HG03045 (cell line): ENCODE measurements around the gene R3HDML.
A peak's percentile ranks its signal among the peaks of the same experiment; 100 is the strongest.
"Not testable (repeated sequence)": the region's sequence is repeated elsewhere in the genome, so short reads cannot be mapped to it uniquely, and the experiment has no call there.

Experiments
- ATAC-seq: cut with Tn5 transposase; IDR thresholded peaks from one replicate; pipeline ENCODE4 v1.9.1; 2021; ENCODE audit warnings: mild to moderate bottlenecking, moderate library complexity; ENCODE audit not compliant: unreplicated experiment

R3HDML gene, protein sequence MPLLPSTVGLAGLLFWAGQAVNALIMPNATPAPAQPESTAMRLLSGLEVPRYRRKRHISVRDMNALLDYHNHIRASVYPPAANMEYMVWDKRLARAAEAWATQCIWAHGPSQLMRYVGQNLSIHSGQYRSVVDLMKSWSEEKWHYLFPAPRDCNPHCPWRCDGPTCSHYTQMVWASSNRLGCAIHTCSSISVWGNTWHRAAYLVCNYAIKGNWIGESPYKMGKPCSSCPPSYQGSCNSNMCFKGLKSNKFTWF

DNA sequence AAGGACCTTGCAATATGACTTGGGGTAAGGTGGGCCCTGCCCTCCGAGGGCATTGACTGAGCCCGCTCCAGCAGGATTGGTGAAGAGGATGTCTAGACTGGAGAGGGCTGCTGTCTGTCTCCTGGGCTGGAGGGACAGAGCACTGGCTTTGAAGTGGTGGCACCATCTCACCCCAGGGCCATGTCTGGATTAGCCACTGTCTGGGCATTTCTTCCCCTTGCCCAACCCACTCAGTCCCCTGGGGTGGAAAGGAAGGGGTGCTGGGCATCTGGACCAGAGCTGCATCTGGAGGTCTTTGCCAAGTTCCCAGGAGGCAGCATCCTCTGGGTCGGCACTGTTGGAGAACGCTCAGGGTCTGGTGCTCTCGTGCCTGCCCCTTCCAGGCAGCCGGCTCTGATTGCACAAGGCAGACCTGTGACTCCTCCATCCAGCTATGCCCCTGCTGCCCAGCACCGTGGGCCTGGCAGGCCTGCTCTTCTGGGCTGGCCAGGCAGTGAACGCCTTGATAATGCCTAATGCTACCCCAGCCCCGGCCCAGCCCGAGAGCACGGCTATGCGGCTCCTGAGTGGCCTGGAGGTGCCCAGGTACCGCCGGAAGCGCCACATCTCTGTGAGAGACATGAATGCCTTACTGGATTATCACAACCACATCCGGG, at the start of gene R3HDML:
Gene R3HDML, plus strand, starts transcription at position 319 of the 656 bp plus-strand sequence. Its CDS starts 115 bp downstream, at position 434.
- no peak for ATAC-seq

DNA sequence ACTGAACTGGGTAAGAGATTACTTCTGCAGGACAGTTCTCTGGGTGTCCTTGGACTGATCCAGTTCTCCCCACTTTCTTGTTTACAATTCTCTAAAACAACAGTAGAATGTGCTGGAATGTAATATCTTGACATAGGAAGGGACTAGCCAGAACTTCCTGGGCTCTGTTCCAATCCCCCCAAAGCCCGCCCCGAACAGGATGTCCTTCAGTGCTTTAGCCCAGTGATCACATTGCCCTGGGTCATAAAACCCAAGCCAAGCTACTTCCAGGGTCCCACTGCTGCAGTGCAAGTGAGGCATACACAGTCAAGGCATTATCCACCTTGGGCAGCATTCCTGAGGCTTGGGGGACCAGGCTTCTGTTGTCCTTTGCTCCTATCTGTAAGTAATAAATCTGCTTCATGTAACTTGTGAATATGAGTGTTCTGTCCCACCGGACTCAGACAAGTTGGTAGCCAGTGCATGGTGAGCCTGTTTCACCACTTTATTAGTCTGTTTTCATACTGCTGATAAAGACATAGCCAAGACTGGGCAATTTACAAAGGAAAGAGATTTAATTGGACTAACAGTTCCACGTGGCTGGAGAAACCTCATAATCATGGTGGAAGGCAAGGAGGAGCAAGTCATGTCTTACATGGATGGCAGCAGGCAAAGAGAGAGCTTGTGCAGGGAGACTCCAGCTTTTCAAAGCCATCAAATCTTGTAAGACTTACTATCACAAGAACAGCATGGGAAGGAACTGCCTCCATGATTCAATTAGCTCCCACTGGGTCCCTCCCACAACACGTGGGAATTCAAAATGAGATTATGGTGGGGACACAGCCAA, 49.4 kb upstream of the R3HDML start:
- ATAC-seq: no peak

DNA sequence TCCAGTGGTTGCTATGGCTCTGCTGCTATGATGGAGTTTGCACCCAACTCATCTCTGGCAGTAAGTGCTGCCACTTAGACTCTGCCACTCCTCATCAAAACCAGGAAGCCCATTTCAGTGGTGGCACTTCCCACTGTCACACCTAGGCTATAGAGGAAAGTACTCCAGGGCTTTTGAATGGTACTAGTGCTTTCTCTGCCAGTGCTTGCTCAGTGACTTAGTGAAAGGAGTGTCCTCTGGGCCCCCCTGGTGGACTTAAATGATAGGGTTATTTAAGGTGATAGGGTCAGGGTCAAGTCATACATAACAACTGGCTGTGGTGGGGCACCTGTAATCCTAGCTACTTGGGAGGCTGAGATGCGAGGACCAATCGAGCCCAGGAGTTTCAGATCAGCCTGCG, 48.6 kb upstream of the R3HDML start:
- ATAC-seq: no peak

DNA sequence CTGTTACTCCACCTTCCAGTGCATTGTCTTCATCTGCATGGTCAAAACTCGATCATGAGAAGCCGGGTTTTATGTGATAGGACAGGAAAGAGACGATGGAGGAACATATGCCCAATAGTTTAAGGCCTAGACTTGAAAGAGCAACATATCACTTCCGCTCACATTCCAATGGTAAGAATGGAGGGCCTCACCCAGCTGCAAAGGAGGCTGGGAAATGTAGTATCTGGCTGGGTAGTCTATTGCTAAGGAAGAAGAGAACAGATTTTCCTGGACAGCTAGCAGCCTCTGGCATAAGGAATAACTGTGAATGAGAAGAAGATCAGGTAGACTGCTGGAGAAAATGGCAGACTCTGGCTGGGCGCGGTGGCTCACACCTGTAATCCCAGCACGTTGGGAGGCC, 45.1 kb upstream of the R3HDML start:
- ATAC-seq: no peak

DNA sequence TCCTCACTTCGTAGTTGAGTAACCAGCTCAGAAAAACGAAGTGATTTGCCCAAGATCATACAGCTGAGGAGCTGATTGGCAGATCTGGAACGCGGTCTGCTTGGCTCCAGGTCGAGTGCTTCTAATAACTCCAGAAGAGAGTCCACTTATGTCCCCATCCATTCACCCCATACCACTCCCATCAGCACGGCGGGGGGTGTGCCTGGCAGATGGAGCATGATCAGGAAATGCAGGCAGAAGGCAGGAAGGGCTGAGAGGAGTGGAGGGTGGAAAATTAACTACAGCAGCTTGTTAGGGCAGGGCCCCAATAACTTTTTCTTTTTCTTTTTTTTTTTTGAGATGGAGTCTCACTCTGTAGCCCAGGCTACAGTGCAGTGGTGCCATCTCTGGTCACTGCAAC, 40.8 kb upstream of the R3HDML start:
- ATAC-seq: no peak

DNA sequence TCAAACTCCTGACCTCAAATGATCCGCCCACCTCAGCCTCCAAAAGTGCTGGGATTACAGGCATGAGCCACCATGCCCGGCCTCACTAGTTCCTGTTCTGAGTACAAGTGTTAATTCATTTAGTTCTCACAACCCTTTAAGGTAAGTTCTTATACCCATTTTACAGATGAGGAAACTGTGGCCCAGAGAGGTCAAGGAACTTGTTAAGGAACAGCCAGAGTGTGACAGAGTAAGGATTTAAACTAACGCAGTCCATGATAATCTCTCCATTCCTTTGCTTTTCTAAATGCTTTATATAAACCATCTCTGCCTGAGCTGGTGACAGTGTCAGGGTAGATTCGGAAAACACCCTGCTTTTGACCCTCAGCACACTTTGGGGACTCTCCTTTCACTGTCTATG, 39.1 kb upstream of the R3HDML start:
- ATAC-seq: no peak

DNA sequence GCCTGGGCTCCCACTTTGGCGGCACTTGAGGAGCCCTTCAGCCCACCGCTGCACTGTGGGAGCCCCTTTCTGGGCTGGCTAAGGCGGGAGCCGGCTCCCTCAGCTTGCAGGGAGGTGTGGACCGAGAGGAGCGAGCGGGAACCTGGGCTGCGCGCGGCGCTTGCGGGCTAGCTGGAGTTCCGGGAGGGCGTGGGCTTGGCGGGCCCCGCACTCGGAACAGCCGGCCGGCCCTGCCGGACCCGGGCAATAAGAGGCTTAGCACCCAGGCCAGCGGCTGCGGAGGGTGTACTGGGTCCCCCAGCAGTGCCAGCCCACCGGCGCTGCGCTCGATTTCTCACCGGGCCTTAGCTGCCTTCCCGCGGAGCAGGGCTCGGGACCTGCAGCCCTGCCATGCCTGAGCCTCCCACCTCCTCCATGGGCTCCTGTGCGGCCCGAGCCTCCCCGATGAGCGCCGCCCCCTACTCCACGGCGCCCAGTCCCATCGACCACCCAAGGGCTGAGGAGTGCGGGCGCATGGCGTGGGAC, 37.8 kb upstream of the R3HDML start:
- not testable (repeated sequence) for ATAC-seq

DNA sequence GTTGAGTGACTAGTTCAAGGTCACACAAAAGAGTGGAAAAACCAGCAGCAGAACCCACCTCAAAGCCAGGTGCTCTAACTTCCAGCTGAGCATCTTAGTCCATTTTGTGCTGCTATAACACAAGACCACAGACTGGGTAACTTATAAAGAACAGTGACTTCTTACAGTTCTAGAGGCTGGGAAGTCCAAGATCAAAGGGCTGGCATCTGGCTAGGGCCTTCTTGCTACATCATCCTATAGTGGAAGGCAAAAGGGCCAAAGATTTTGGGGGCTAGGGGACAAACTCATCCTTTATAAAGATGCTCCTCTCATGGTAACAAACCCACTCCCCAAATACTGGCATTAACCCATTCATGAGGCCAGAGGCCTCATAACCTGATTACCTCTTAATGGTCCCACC, 35.6 kb upstream of the R3HDML start:
- no peak for ATAC-seq

DNA sequence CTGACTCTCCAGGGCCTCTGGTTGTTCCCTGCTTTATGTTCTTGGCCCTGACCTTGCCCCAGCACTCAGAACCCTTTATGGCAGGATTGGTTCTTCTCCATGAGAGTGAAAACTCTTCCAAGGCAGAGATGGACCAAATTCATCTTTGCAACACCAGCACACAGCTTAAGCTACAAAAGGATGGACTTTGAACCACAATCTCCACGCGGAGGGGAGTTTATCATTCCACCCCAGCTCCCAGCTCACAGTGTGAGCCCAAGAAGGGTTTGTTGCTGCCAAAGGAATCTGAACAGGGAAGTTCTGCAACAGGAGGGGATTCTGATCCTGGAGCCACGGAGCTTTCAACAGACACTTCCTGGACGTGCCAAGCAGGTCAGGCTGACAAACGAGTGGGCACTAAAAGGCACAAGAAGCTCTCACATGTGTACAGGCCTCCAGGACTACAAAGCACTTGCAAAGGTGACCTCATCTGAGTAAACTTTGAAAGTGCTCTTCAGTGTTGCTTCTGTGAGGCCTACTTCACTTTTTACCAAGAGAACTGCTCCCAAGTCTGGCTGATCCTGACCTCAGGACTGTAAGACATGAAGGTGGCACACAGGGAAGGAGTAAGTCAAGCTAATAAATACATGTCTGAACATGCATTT, 34.7 kb upstream of the R3HDML start:
- ATAC-seq: no peak

DNA sequence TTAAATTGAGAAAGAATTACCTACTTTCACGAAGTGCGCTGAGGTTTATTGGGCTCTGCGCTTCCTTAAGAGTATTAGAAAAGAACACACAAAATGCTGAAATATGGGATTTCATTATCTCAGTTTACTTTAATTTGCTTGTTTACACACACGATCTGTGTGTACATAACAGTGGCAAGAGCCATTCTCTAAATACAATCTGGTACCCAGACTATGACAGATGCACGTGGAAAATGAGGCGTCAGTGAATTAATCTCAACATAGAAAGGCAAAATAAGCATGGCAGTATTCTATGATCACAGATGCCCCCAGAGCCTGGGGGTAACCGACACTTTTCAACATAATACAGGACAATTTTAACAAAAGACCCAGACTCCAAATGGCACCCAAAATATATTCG, 34.1 kb upstream of the R3HDML start:
- ATAC-seq: no peak

DNA sequence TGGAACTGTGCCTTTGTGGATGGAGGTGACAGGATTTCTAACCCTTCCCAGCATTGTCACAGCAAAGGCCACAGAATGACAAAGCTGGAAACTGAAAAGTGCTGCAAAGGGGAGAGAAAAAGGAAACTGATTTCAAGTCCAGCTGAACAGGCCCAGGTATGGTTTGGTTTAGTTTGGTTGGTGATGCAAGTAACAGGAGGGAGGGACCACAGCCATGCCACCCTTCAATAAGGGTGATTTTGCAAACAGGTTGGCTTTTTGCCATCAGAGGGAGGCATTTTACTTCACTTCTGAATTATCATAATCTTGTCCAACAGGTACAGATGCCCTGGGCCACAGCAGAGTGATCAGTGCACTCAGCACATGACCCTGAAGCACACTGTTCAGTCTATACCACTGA, 32.5 kb upstream of the R3HDML start:
- no peak for ATAC-seq

DNA sequence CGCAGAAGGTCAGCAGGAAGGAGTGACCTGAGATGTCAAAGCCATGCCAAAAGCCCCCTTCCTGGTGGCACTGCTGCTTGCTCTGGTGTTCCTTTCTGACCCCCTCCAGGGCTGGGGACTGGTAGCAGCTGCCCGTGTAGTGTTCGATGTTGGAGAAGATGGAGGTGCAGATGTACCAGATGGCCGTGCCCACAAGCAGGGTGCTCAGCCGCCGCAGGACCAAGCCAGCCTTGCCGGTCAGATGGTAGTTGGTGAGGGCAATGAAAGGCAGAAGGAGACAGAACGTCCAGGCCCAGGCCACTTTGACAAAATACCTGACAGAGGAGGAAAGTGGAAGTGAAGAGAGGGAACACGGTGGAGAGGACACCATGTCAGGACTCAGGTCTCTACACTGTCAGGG, 29.9 kb upstream of the R3HDML start:
- no peak for ATAC-seq

DNA sequence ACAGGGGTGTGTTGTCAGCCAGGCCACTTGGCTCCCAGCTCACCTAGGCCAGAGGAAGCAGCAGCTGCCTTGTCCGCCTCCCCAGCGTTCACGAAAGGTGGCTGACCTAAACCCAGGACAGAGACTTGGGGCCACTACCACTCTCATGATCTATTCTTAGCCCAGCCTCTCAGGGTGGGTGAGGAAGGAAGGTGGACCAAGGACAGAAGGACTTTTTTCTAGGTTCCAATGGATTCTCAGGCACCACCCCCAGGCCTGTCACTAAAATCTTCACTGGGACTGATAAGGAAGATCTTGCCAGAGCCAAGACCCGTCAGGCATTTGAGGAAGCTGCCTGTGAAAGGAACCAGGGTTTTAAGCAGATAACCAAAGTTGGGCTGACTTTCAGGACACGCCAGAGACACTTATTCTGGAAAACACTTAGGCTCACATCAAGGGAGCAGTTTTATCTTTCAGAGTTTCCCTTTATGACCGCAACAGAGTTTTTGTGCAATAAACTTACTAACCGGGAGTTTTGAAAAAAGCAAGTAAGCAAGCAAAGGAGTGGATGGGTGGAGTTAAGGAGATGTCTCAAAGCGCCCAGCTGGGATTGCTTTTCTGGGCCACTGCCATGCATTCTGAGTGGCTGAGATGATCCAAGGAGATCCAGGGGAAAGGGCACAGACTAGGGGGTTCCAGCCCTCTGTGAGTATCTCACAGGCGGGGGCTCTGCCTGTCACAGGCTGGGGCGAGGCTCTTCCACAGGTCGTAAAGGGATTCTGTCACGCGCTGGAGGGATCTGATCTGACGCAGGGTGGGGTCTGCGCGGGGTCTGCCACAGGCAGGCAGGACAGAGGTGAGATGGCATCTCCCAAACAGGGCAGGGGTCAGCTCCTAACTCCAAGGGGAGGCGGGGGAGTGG, 26.8 kb upstream of the R3HDML start:
- ATAC-seq: peak; percentile 4

DNA sequence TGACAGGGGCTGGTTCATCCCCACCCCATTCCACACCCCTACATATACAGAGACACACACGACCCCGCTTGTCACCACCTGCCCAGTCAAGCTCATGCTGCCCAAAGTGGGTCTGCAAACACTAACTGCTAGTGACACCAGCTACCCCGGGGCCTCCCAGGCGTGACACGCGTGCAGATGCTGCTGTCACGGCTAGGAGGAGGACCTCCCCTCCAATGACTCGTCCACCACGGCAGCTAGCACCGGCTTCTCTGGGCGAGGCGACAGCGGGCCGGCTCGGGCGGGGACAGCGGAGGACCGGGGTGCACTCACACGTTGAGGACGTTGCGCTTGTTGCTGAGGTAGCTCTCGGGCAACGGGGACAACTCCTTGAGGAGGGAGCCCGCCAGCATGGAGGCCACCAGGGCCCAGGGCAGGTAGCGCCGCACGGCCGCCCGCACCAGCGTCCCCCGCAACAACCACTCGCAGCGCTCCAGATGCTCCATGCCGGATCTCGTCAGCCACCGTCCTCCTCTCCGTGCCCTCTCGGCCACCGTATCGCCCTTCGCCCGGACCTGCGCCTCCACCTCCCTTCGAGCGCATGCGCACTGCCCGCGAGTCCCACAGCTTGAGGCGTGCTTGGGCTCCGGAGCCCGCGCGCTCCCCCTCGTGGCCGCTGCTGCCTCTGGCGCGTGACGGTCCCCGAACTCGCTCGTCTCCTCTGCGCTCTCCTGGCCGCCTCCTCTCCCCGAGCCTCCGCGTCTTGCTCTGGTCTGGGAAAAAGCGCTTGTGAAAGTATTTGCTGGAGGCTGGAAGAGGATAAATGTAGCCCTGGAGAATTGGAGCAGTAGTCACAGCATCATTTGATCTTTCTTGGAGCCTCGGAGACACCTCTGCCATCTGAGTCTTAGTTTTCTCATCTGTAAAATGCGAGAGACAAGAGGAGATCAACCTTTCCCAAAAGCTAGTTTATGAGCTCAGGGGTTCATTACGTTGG, 25.9 kb upstream of the R3HDML start, which contains the start of gene FITM2:
Gene FITM2, minus strand, starts transcription at position 539 of the 976 bp plus-strand sequence. Its CDS starts 54 bp downstream, at position 485.
- ATAC-seq: peak; percentile 90

DNA sequence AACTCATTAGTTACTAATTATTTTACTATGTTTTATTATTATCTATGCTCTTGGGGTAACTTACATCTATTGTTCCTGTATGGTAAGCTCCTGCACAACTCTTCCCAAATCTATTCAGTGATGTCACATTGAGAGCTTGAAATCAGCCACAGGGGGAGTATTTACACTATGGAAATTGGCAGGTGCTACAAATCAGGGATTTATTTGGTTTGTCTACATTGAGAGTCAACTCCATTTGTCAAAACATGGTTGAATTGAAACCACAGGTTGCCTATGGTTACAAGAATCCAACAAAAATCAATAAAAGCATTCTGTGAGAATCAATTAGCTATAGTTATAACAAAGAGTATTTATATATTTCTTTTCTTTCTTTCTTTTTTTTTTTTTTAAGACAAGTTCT, 22.0 kb upstream of the R3HDML start:
- no peak for ATAC-seq

DNA sequence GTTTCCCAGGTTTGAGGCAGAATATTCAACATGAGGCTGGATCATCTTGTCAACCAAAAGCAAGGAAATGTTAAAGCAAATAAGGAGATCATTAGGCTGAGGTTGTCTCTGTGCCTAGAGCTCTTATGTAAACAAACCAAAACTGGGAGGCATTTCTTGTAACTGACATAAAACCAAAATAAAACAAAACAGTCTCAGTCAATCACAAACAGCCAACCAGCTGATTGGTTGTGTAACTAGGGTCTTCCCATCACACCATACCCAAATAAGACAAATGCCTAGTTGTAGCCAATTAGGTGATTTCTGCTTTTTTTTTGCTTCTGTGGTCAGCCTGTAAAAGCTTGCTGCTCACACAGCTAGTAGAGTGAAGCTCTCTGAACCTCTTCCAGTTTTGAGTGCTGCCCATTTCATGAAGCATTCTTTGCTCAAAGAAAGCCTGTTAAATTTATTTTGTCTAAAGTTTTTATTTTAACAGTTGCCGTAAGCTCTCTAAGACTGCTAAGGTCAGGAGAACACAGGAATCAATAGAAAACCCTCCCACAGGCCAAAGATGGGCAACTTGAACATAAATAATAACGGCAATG, 16.9 kb upstream of the R3HDML start:
- ATAC-seq: no peak

DNA sequence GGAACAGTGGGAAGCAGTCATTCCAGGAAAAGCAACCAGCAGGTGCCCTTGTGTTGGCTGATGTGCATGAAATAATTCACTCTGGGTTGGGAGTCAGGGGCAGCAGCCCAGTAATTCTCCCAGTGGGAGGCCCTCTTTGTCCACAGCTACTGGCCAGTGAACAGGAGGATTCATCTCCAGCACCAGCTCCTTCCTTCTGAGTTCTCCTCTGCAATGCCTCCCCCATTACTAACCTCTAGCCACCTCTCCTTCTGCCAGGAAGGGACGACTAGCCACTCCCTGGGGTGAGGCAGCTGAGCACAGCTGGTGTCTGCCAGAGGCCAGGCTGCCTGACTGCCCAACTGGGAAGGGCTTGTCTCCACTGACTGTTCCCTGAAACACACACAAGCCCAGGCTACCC, 12.5 kb upstream of the R3HDML start:
- ATAC-seq: no peak

DNA sequence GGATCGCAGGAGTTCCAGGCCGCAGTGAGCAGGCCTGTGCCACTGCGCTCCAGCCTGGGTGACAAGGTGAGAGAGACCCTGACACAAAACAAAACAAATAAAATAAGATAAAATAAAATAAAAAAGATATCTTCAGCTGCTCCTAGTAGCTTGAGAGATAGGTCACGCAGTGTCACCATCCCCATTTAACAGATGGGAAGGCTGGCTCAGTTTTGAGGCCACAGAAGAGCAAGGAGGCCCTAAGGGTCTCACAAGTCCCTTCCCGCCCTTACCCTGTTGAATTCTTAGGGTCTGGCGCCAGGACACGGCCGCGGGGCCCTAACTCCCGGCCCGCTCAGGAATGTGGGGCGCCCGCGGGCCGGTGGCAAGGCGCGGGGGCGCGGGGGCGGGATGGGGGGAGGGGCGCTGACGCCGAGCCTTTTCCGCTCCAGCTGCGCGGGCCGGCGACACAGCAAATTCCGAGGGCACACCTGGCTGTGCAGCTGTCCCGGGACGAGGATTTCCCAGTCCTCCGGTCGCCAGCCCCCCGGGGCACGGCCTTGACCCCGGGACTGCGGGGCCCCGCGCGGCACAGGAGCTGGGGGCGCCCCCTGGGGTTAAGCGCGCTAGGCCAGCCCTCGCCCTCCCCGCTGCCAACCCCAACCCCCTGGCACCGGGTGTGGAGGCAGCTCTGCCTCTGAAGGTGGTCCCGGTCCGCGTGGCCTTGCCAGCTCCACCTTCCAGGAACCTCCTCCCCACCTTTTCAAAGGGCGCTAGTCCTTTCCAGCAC, 10.3 kb upstream of the R3HDML start:
- no peak for ATAC-seq
